ENCODE results near the gene GTPBP3.

DNA sequence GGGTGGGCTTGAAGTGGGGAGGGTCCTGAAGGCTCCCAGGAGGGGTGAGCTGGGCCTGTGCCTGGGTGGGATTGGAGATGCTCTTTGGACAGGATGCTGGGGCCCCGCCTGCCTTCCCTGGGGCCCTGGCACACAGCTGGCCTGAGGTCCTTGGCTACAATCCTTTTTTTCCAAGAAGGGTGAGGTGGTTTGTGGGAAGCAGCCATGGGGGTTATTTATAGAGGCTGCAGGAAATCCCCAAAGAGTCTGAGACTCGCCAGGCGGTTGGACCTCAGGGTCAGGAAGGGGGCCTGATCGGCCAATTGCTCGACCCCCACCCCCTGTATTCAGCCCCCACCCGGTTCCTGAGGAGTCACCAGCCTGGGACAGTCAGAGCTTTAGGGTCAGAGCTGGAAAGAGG lies 10.0 kb downstream of the GTPBP3 start:
- TF ChIP-seq, protein P1, sequence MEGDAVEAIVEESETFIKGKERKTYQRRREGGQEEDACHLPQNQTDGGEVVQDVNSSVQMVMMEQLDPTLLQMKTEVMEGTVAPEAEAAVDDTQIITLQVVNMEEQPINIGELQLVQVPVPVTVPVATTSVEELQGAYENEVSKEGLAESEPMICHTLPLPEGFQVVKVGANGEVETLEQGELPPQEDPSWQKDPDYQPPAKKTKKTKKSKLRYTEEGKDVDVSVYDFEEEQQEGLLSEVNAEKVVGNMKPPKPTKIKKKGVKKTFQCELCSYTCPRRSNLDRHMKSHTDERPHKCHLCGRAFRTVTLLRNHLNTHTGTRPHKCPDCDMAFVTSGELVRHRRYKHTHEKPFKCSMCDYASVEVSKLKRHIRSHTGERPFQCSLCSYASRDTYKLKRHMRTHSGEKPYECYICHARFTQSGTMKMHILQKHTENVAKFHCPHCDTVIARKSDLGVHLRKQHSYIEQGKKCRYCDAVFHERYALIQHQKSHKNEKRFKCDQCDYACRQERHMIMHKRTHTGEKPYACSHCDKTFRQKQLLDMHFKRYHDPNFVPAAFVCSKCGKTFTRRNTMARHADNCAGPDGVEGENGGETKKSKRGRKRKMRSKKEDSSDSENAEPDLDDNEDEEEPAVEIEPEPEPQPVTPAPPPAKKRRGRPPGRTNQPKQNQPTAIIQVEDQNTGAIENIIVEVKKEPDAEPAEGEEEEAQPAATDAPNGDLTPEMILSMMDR (IDR thresholded peaks at IDR 0.05), result no peak
- TF ChIP-seq POLR2A (IDR thresholded peaks at IDR 0.05), result no peak
